Thyroid gland (tissue), 4 donors: ENCODE results near the gene TBC1D25. TPM values are rescaled to one million over a fixed set of nuclear protein-coding genes. Genes with fewer than 3 reads are reported as not detected.
A peak's percentile ranks its signal among the peaks of the same experiment; 100 is the strongest.

Experiments
- DNase-seq, 2 donors: peaks; one replicate each; pipeline ENCODE4 v3.0.0-alpha.2; 2019
- H3K27ac ChIP-seq, 3 donors: fragments of 200-600 bp; sonication (generic); 1 replicate in 2 of 3; 2 replicates in 1 of 3; pipeline ENCODE4 v1.5.1; 2016 to 2019; ENCODE audit warnings: mild to moderate bottlenecking in 1 of 3, moderate library complexity in 1 of 3
- H3K27me3 ChIP-seq: fragments of 200-600 bp; sonication (generic); one replicate; pipeline ENCODE4 v1.5.1; 2019
- H3K36me3 ChIP-seq, 2 donors: fragments of 200-600 bp; sonication (generic); one replicate each; pipeline ENCODE4 v1.5.1; 2016 to 2019
- H3K4me1 ChIP-seq, 2 donors: fragments of 200-600 bp; sonication (generic); one replicate each; pipeline ENCODE4 v1.5.1; 2017 to 2019
- H3K4me3 ChIP-seq, 3 donors: fragments of 200-600 bp; sonication (generic); replicated peaks in 1 of 3; 1 replicate in 2 of 3; 2 replicates in 1 of 3; pipeline ENCODE4 v1.5.1; 2016; ENCODE audit warnings: mild to moderate bottlenecking in 1 of 3
- H3K9me3 ChIP-seq: fragments of 200-600 bp; sonication (generic); one replicate; pipeline ENCODE4 v1.5.1; 2017
- CTCF ChIP-seq, 6 experiments: fragments of 200-600 bp in 3 of 6; fragments of 450-650 bp in 3 of 6; sonication (generic) in 3 of 6; IDR thresholded peaks; one replicate each; pipeline ENCODE4 v1.5.1; 2016 to 2019; ENCODE audit warnings: antibody characterized with exemption in 6 of 6, mild to moderate bottlenecking in 2 of 6, inconsistent platforms in 1 of 6, moderate library complexity in 1 of 6
- POLR2A ChIP-seq, 2 donors: fragments of 450-650 bp; IDR thresholded peaks; one replicate each; pipeline ENCODE4 v1.6.1; 2017; ENCODE audit warnings: antibody characterized with exemption in 2 of 2, mild to moderate bottlenecking in 2 of 2, moderate library complexity in 1 of 2
- WGBS, 2 donors: methylation state at CpG; one replicate each; pipeline ENCODE4 v1.1.5; 2017; 5-methylcytosine and 5-hydroxymethylcytosine counted together
- intact Hi-C: fragments of 100-400 bp; cut with DNase I; formaldehyde crosslinking; loops from one replicate; pipeline ENCODE4 v1.15.1; 2023
- total RNA-seq, 4 donors: library from RNA; depleted of rRNA; stranded (reverse); fragments of >200 nt; gene quantifications; one replicate each; pipeline ENCODE4 v1.2.3, GENCODE V29; 2016

Gene TBC1D25
- total RNA-seq, 4 donors from 2014 or later, result 9.4 to 16.5 (median 12.2) TPM

GRCh38 chrX:48531358-48531959 lies 8.1 kb upstream of the TBC1D25 start:
- Histone ChIP-seq H3K27ac (peak overlapping the region in 1 of 3 donors; percentile 36), H3K4me1 (no peaks in the 10 kb centered on the region), H3K9me3 (no peaks in the 10 kb centered on the region), H3K27me3 (no peaks in the 10 kb centered on the region), H3K4me3 (no peak overlapping the region), H3K36me3 (no peaks in the 10 kb centered on the region)
- intact Hi-C loops, result no loop called here
- WGBS, 2 donors, result 71 to 81% methylated on average over 5 of the region's 5 CpGs
- TF ChIP-seq CTCF (IDR thresholded peaks at IDR 0.05), result no peak
- no peak for TF ChIP-seq POLR2A (IDR thresholded peaks at IDR 0.05)
- no peak for DNase-seq

GRCh38 chrX:48532161-48532560 lies 7.4 kb upstream of the TBC1D25 start:
- intact Hi-C loops, result no loop called here
- Histone ChIP-seq H3K27ac (peak overlapping the region in 1 of 3 donors; percentile 36), H3K27me3 (no peaks in the 10 kb centered on the region), H3K36me3 (no peaks in the 10 kb centered on the region), H3K4me1 (no peaks in the 10 kb centered on the region), H3K9me3 (no peaks in the 10 kb centered on the region), H3K4me3 (no peak overlapping the region)
- 90 to 100% methylated on average over 1 of the region's 1 CpG for whole genome bisulfite sequencing, 2 donors
- no peak for DNase-seq
- TF ChIP-seq CTCF (IDR thresholded peaks at IDR 0.05), result no peak
- no peak for TF ChIP-seq POLR2A (IDR thresholded peaks at IDR 0.05)

GRCh38 chrX:48533165-48533564 lies 6.3 kb upstream of the TBC1D25 start:
- intact Hi-C loops, result no loop called here
- no peaks in the 10 kb centered on the region for H3K9me3 ChIP-seq
- H3K4me1 ChIP-seq, result no peaks in the 10 kb centered on the region
- WGBS, 2 donors, result 97 to 98% methylated on average over 3 of the region's 3 CpGs
- TF ChIP-seq POLR2A (IDR thresholded peaks at IDR 0.05) (no peak), CTCF (IDR thresholded peaks at IDR 0.05) (no peak)
- no peak for DNase-seq
- H3K27ac ChIP-seq, result no peak overlapping the region
- H3K4me3 ChIP-seq, result no peak overlapping the region
- no peaks in the 10 kb centered on the region for H3K36me3 ChIP-seq
- H3K27me3 ChIP-seq, result no peaks in the 10 kb centered on the region

GRCh38 chrX:48538641-48539344 lies 721 bp upstream of the TBC1D25 start:
- Histone ChIP-seq H3K36me3 (no peaks in the 10 kb centered on the region), H3K27me3 (no peaks in the 10 kb centered on the region), H3K4me1 (peaks cover 6% of the 10 kb centered on the region in 2 donors), H3K27ac (peak overlapping the region; percentile 5 to 89 (median 76)), H3K9me3 (no peaks in the 10 kb centered on the region), H3K4me3 (peak overlapping the region in 1 of 3 donors; percentile 50)
- no peak for DNase-seq
- intact Hi-C loops, result no loop called here
- WGBS, 2 donors, result 75 to 94% methylated on average over 14 to 17 of the region's 23 CpGs
- no peak for TF ChIP-seq CTCF (IDR thresholded peaks at IDR 0.05)
- no peak for TF ChIP-seq POLR2A (IDR thresholded peaks at IDR 0.05)

- no peak for TF ChIP-seq POLR2A (IDR thresholded peaks at IDR 0.05)
- TF ChIP-seq CTCF (IDR thresholded peaks at IDR 0.05), result no peak
- H3K4me1 ChIP-seq, result peaks cover 6% of the 10 kb centered on the region in 2 donors
- intact Hi-C loops, result no loop called here
- peak overlapping the region in 2 of 3 donors; percentile 50 to 66 for H3K4me3 ChIP-seq
- 3 to 4% methylated on average over 10 to 12 of the region's 12 CpGs for WGBS, 2 donors
- H3K36me3 ChIP-seq, result no peaks in the 10 kb centered on the region
- no peaks in the 10 kb centered on the region for H3K9me3 ChIP-seq
- H3K27ac ChIP-seq, result peak overlapping the region; percentile 78 to 89 (median 85)
- H3K27me3 ChIP-seq, result no peaks in the 10 kb centered on the region
- peak in 1 of 2 donors; percentile 52 for DNase-seq
These were observed 488 bp downstream of the TBC1D25 start for GRCh38 chrX:48540028-48540375.
